Central memory CD4-positive, alpha-beta T cell (primary cell): ENCODE data around the gene SLC43A3.

ENCODE experiments used
- DNase-seq: peaks from one replicate; pipeline ENCODE4 v3.0.0; 2022

SLC43A3 gene

DNA sequence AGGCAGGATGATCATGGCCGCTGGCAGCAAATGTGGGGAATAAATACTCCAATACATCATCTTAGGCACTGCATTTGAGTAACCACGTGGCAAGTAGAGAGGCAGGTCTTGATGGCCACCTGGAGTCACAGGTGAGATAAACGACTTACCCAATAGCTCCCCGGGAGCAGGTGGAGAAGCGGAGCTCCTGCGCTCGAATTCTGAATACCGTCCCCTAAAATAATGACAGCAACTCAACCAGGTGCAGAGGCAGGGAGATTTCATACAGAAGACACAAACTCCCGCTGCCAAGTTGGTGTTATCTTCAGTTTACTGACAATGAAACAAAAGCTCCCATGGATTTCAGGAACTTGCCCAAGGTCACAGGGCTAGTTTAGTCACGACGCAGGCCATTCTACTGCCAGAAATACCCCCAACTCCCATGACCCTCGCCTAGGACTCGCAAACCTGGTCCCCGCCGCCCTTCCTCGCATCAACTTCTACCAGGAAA, 437 bp downstream of the SLC43A3 start:
- DNase-seq, result peak; percentile 2

DNA sequence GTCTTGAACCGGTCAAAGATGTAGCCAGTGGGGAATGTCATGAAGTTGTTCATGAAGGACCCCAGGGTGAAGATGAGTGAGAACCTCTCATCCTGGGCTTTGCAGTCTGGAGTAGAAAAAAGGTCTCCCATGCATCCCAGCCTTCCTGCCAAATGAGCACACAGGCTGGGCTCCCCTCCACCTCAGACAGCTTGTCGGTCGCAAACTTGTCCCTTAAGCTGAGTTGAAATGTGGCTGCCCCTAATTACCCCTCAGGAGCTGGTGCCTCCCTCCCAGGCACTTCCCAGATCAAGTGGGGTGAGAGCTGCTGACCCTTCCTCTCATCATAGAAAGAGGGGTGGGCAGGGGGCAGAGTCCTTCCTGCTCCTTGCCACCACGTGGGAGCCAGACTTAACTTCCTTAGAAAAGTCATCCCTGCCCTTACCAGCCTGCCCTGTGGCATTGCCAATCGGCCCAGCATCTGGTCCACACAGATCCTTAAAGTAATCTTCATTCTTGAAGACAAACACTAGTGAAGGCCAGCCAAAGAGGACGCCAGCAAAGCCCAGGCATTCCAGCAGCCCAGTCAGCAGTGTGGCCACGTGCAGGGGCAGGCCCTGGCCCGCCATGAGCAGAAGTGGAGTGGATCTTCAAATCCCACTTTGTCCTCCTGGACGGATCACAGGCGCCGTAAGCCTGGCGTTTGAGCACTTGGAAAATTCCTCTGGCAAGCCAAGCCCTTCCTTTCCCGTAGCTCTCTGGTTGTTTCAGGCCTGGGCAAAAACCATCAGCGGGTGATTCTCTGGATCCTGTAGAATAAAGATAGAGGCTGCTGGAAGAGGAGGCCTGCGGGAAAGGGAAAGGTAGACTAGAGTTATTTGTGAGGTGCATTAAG, 1.1 kb downstream of the SLC43A3 start:
- no peak for DNase-seq

DNA sequence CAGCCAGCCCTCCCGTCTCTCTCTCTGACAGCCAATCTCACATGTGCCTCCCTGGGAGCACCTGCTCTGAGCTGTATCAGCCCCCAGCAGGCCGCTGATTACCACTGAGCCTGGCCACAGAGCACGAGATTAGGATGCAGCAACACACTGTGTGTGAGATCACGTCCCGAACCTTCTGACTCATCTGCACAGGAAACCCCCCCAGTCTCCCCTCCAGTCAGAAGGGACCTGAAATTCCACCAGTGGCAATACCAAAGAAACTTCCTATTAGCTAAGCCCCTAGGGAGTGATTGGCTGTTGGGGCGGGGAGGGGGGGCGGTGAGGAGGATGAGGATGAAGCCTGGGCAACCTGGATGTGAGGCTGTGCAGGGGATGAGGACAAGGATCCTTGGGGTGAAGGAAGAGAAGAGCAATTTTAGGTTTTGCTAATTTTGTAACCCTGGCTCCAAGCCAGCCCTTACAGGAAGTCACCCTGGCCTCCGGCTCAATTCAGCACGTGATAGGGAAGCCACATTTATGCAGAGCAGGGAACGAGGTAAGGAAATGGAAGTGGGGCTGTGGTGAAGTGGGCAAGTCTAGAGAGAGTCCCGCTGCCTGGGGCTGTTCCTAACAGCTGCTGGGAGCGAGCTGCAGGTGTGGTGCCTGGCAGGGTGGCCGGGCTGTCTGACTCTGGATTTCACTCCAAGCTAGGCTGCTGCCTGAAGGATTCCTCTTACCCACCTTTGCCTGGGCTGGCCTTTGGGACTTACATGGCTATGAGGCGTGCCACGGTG, 1.9 kb downstream of the SLC43A3 start:
- peak; percentile 75 for DNase-seq

DNA sequence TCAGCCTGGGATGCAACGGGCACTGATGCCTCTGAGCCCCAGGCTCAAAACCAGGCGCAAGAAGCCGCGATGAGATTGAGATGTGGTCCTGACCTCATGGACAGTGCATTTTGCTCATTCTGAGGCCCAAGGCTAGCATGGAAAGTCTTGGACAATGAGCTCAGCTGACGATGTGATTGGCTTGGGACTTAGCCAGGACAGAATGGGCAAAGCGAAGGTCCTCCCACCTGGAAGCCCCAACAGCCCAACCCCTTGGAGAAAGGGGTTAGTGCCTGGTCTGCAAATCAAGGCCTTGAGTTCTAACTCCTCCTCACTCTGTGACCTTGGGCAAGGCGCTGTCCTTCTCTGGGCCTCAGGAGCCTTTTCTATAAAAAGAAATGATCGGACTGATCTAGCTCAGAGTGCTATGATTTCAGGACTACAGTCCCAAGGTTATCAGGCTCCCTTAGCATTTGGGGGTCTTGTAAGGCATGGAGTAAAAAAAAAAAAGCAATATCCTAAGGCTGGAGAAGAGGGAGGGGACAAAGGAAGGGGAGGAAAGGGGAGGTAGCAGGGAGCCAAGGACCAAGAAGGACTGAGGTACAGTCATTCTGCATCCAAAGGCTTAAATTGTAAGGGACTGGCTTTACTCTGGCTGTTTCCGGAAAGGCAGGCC, 2.7 kb downstream of the SLC43A3 start:
- DNase-seq, result no peak

DNA sequence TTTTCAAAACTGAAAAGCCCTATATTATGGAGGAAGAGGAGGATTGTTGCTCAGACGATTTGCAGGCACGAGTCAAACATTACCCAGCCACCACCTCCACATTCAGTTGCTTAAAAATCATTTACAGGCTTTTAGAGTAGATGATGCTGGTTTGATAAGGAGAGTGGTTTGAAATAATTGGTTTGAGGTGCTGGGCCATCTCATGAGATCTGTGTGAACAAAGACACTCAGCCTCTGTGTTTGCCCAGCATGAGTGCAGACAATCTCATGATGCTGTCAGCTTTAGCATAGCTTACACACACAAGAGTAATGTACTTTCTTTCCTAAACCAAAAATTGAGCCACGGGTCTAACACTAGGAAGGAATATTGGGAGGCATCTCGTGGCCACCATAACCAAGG, 4.3 kb downstream of the SLC43A3 start:
- DNase-seq, result no peak

DNA sequence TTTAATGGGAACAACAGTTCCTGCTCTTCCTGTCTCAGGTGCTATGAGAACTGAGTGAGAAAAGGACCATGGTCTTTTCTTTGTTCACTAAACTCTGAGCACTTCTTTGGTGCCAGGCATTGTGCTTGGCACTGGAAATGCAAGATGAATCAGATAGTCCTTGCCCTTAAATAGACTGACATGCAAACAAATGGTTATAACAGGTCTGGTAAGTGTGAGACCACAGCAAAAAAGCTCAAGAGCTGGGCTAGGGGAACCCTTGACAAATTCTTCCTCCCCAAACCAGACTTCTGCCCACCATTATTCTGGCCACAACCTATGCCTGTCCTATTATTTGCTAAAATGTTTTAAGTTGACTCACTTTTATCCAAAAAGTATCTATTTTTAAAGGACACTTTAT, 5.1 kb downstream of the SLC43A3 start:
- no peak for DNase-seq

DNA sequence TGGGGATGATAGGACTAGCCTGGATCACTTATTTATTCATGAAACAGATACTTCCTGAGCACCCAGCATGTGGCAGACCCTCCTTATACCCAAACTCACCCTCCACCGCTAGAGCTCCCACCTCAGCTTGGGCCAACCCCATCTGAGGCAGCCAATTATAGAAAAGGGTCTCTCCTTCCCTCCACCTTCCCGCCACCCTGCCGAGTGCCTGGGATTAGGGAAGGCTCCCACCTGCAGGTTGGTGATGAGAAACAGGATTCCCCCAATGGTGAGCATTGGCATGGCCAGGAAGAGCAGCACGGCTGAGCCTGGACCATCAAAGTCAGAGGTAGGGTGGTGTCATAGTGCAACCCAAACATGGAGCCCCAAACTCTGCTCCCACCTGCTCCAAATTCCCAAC, 5.9 kb downstream of the SLC43A3 start:
- DNase-seq, result no peak

DNA sequence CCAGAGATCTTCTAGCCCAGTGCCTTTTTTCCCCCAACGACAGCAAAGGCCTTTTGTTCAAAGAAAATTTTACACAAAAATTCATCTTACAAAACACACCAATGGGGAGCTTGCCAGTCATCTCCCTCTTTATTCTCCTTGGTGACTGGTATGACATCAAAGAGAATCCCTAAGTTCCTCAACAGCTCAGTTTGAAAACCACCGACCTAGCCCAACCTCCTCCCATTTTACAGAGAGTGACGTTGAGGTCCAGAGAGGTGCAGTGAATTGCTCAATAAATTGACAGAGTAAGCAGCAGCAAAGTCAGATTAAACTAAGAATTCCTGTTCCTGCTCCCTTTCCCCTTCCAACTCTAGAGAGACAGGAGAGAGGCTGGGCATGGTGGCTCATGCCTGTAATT, 7.8 kb downstream of the SLC43A3 start:
- no peak for DNase-seq

DNA sequence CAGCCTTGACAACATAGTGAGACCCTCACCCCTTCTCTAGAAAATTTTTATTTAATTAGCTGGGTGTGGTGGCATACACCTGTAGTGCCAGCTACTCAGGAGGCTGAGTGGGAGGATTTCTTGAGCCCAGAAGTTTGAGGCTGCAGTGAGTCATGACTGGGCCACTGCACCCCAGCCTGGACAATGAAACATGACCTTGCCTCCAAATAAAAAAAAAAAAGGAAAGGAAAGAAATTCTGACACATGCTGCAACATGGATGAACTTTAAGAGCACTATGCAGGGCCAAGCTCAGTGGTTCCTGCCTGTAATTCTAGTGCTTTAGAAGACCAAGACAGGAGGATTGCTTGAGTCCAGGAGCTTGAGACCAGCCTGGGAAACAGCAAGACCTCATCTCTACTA, 8.8 kb downstream of the SLC43A3 start:
- no peak for DNase-seq

DNA sequence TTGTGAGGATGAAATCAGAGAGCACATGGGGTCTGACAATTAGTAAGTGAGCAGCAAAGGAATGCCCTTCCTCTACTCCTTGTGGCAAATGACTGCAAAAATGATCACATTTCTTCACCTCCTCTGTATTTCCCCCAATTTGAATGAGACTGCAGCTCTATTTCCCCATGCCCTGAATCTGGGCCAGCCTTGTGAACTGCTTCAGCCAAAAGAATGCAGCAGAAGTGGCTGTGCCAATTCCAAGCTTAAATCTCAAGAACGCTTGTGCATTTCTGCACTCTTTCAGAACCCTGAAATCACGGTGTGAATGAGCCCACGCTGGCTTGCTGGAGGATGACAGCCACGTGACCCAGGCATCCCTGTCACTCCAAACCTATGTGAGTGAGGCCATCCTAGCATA, 9.9 kb downstream of the SLC43A3 start:
- no peak for DNase-seq

DNA sequence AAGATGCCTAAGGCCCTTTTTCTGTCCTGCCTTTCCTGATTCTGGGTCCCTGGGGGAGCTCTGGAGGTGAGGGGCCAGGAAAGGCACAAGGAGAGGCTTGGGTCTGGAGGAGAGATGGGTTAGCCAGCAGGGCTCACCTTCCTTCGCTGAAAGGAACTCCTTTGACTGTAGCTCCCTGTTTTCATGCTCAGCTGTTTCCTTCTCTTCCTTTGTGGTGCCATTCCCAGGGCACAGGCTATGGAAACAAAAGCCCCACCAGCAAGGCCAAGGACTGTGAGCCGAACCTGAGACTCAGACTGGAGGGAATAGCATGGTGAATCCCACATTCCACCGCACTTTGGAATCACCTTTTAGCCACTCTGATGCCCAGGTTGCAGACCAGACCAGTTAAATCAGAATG, 10.5 kb downstream of the SLC43A3 start:
- no peak for DNase-seq

DNA sequence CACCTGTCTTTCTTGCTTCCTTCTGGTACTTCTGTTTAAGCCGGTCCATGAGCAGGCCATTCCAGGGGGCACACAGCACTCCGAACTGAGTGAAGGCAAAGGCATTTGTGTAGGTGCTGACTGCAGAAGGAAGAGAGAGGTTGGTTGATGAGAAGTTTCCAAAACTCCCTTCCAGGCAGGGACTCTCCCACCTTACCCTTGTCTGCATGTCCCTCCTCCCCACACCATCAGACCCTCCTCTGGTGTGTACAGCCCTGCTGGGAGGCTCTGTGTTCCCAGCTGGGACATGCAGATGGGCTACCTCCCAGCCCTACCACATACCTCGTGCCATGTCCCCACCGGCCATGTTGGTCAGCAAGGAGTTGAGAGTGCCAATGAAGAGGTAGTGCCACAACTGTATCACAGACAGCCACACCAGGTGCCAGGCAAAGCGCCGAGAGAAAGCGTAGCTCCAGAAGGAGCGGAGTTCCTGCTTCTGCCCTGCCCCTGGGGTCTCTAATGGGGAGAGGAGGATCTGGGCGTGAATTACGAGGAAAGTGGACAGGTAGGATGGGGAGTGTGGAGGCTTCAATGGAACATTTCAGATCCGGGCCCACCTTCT, 12.2 kb downstream of the SLC43A3 start:
- no peak for DNase-seq

DNA sequence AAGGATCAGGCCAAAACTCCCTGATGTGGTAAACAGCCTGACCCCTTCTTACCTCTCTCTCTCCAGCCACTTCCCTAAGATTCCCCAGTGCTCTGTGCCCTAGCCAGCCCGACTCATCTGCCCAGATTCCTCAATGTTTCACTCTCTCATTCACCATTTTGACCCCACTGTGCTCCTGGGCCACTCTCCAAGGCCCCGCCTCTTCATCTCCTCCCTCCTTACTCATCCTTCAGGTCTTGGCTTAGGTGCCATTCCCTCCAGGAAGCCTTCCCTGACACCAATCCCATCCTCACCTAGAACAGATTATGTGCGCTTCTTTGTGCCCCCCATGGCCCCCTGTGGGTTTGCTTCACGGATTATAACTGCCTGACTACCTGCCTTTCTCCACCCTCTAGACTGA, 13.2 kb downstream of the SLC43A3 start:
- no peak for DNase-seq

DNA sequence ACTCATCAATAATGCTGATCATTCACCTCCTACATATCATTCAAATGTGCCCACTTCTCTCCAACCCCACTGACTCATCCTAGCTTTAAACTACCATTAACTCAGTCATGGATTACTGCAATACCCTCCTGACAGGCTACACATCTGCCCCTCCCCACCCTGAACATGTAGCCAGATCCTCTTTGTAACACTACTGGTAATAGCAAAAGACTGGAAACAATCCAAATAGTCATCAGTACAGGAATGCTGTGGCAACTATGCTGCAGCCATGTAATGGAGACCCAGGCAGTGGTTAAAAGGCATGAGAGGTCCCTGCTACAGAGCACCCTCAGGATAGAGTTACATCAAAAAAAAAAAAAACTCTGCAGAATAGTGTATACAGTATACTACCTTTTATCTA, 16.6 kb downstream of the SLC43A3 start:
- DNase-seq, result no peak

DNA sequence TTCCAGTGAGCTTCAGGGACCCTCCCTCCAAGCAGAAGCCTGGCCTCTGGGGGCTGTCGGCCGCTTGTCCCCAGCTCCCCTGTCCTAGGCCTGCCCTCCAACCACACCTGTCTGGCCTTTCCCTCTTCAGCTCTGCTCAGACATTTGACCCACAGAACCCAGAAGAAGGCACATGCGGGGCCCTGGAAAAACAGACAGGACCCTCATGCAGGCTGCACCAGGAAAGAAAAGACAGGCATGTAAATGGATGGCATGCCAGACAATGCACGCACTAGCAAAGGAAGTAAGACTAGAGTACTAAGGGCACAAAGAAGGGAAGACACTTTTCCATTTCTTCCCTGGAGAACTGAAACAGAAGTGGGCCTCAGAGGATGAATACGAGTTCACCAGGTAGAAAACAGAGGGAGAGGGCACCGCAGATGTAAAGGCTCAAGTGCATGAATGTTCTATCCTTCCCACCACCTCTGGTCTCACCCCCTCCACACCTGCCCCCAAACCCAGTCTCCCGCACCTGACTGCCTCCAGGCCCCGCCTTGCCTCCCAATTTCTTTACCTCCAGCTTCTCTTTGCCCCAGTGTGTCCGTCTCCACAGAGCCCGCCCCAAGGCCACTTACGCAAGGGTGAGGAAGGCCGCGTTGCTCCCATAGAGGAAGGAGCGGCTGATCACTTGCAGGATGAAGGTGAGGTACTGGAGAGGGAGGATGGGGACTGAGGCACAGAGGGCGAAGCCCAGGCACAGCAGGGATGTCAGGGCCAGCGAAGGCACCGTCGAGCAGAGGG, 17.4 kb downstream of the SLC43A3 start:
- no peak for DNase-seq

DNA sequence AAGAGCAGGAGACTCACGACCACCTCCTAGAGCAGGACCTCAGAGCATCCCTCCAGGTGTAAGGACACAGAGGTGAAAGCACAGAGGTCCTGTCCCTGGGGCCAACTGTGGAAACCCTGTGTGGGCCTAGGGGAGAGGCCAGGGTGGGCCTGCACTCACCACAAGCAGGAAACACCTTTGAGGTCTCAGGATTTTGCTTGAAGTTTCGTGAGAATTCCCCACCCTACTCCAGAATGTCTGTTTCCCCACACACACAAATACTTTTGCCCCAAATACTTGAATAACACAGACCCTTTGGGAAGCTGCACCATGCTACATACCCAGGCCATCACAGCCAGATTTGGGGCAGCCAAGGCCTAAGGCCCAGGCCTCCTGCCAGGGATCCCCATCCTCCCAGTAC, 18.1 kb downstream of the SLC43A3 start:
- no peak for DNase-seq

DNA sequence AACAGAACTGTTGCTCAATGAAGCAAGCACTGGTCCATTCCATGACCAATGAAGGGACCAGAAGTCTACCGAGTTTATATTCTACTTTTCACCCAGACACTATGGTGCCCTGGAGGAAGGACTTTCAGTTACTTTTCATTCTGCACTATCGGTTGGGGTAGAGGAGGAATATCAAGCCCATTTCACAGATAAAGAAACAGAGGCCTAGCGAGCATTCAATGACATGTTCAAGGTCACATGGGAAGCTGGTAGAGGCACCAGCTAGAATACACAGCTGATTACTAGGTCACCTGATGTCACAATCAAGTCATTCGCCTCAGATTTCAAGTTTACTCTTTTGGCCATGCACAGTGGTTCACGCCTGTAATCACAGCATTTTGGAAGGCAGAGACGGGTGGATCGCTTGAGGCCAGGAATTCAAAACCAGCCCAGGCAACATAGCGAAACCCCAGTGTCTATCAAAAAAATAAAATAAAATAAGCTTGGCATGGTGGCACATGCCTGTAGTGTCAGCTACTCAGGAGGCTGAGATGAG, 18.9 kb downstream of the SLC43A3 start:
- no peak for DNase-seq

DNA sequence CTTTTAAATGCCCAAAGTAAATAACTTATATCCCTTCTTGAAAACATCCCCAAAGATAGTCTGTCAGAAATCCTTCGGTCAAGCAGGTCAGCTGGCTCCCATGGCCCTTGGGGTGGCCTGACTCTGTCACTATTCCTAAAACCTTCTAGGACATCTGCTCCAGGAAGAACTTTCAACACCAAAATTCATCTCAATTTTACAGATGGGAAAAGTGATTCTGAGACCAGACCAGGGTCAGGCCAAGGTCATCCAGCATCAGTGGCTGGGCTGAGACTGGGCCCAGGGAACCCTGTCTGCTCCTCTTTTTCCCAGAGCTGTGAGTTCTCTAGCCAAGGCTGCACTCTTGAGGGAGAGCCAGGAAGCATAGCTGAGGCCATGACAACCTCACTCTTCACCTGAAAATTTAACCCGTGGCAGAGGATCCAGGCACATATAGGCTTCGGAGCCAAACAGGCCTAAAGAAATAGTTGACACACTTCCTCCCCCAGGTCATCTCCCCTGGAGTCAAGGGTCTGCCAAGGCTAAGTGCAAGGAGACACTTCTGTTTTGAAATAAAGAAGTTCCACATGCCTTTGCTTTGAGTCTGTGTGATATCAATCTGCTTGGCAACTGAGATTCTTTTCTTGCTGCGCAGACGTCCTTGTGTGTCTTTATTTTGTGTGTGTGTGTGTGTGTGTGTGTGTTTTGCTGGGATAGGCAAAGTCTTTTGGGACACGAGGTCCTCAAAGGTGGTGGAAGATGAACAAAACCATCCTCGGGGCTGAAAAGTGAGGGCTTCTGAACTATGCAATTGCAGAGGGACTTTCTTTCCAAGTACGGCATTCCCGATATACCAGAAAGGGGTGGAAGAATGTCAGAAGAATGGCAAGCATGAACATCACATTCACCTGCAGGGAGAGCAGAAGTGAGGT, 19.7 kb downstream of the SLC43A3 start:
- no peak for DNase-seq

DNA sequence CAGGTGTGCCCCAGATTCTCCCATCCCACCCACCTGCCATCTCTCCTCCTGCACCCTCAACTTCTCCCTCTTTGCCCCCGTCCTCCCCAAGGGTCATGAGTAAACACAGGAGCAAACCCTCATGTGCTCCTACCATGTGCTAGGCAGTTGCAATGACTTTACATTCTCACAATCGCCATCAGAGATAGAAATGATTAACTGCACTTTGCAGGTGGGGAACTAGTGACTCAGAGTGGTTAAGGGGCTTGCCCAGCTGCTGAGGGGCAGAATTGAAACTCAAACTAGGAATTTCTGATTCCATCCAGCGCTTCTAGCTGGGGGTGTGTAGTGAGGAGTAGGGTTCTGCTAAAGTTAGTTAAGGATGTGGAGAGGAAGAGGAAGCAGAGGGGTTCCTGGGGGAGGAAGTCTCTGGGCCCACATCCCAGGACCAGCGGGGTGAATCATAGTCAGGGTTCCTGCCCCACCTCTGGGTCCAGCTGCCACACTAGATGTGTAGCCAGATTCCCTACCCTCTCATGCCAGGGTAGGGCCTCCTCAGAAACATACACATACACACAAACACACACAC, 20.5 kb downstream of the SLC43A3 start:
- DNase-seq, result no peak

DNA sequence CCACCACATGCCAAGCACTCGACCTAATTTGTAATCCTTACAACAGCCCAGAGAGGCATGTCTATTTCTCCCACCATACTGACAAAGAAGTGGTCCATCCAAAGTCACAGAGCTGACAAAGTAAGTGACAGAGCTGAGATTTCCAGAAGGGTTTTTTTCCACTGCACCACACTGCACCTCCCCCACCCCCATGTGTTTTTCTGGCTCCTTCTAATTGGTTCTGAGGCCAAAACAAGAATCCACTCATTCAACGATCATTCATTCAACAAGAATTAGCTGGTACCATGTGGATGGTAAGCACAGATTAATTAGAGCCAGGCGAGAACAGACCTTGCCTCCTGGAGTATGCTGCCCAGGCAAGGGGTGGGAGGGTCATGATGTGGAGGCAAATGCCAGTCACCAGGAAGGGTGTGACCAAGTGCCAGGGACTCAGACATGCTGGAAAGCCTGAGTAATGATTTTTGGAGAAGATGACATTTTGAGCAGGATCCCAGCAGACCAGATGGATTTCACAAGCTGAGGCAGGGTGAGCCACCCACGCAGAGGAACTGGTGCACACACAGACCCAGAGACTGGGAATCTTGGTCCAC, 21.6 kb downstream of the SLC43A3 start:
- no peak for DNase-seq
